Parathyroid adenoma (tissue), 2 donors: ENCODE data around the gene ZNRD2.
A peak's percentile ranks its signal among the peaks of the same experiment; 100 is the strongest.

Experiments
- H2AFZ ChIP-seq: fragments of 300-600 bp; sonication (generic); one replicate; pipeline ENCODE4 v1.7.0; 2017; ENCODE audit warnings: antibody characterized with exemption, mild to moderate bottlenecking
- H3K27ac ChIP-seq: fragments of 300-600 bp; sonication (generic); one replicate; pipeline ENCODE4 v1.7.0; 2017
- H3K27me3 ChIP-seq: fragments of 300-600 bp; sonication (generic); one replicate; pipeline ENCODE4 v1.7.0; 2017; ENCODE audit warnings: low read length; ENCODE audit not compliant: control insufficient read depth, insufficient read depth
- H3K36me3 ChIP-seq: fragments of 300-600 bp; sonication (generic); one replicate; pipeline ENCODE4 v1.7.0; 2017; ENCODE audit warnings: low read length; ENCODE audit not compliant: control insufficient read depth, insufficient read depth
- H3K4me1 ChIP-seq: fragments of 300-600 bp; sonication (generic); one replicate; pipeline ENCODE4 v1.7.0; 2017; ENCODE audit warnings: control low read depth
- H3K4me2 ChIP-seq: fragments of 300-600 bp; sonication (generic); one replicate; pipeline ENCODE4 v1.7.0; 2017; ENCODE audit warnings: low read length
- H3K4me3 ChIP-seq: fragments of 300-600 bp; sonication (generic); one replicate; pipeline ENCODE4 v1.7.0; 2017; ENCODE audit warnings: low read depth, low read length
- H3K79me2 ChIP-seq: fragments of 300-600 bp; sonication (generic); one replicate; pipeline ENCODE4 v1.7.0; 2017; ENCODE audit warnings: control low read depth
- H3K9ac ChIP-seq: fragments of 300-600 bp; sonication (generic); one replicate; pipeline ENCODE4 v1.7.0; 2017; ENCODE audit warnings: mild to moderate bottlenecking
- H3K9me3 ChIP-seq: fragments of 300-600 bp; sonication (generic); one replicate; pipeline ENCODE4 v1.7.0; 2017; ENCODE audit warnings: low read length; ENCODE audit not compliant: control insufficient read depth
- TF ChIP-seq, protein P1 (sequence below): fragments of 300-600 bp; sonication (generic); IDR thresholded peaks from one replicate; pipeline ENCODE4 v1.7.0; 2017; ENCODE audit warnings: antibody characterized with exemption, mild to moderate bottlenecking
- donor health status: primary hyperparathyroidism.

Gene ZNRD2

DNA sequence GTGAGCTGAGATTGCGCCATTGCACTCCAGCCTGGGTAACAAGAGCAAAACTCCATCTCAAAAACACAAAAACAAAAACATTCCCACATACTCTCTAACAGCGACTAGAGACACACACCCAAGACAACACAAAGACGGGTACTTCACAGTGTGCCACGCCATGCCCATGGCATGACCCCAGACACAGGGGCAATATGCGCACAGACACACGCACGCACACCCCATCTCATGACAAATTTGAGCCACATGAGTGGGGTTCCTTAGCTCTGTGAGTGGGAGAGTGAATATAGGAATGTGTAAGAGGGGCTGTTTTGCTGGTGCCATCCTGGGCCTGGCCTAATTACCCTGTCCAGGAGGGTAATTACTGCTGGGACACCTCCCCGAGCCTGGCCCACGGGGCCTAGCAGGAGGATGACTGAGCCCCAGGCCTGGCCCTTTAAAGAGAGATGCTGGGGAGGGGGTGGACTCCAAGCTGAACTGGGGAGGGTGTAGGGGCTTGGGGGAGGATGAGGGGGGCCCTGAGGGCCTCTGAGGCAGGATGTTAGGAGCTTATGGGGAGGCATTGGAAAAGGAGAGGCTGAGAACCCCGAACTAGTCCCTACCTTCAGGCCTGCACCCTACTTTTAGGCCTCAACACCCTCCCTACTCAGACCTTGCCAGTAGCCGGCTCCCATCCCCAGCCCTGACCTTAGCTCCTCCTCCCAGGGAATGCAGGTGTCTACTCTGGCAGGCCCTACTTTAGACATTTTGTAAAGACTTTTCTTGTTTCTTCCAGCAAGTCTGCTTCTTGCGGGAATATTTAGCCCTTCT, 13.6 kb upstream of the ZNRD2 start:
- Histone ChIP-seq H3K79me2 (no peaks in the 10 kb centered on the region), H3K9ac (peak overlapping the region; percentile 19), H3K4me1 (peaks cover 21% of the 10 kb centered on the region), H3K27me3 (no peaks in the 10 kb centered on the region), H3K36me3 (no peaks in the 10 kb centered on the region), H3K9me3 (no peaks in the 10 kb centered on the region), H3K4me3 (peak overlapping the region; percentile 57), H3K27ac (peak overlapping the region; percentile 82), H3K4me2 (peak overlapping the region; percentile 72), H2AFZ (peak overlapping the region; percentile 23)
- TF ChIP-seq, protein P1, sequence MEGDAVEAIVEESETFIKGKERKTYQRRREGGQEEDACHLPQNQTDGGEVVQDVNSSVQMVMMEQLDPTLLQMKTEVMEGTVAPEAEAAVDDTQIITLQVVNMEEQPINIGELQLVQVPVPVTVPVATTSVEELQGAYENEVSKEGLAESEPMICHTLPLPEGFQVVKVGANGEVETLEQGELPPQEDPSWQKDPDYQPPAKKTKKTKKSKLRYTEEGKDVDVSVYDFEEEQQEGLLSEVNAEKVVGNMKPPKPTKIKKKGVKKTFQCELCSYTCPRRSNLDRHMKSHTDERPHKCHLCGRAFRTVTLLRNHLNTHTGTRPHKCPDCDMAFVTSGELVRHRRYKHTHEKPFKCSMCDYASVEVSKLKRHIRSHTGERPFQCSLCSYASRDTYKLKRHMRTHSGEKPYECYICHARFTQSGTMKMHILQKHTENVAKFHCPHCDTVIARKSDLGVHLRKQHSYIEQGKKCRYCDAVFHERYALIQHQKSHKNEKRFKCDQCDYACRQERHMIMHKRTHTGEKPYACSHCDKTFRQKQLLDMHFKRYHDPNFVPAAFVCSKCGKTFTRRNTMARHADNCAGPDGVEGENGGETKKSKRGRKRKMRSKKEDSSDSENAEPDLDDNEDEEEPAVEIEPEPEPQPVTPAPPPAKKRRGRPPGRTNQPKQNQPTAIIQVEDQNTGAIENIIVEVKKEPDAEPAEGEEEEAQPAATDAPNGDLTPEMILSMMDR: no peak

DNA sequence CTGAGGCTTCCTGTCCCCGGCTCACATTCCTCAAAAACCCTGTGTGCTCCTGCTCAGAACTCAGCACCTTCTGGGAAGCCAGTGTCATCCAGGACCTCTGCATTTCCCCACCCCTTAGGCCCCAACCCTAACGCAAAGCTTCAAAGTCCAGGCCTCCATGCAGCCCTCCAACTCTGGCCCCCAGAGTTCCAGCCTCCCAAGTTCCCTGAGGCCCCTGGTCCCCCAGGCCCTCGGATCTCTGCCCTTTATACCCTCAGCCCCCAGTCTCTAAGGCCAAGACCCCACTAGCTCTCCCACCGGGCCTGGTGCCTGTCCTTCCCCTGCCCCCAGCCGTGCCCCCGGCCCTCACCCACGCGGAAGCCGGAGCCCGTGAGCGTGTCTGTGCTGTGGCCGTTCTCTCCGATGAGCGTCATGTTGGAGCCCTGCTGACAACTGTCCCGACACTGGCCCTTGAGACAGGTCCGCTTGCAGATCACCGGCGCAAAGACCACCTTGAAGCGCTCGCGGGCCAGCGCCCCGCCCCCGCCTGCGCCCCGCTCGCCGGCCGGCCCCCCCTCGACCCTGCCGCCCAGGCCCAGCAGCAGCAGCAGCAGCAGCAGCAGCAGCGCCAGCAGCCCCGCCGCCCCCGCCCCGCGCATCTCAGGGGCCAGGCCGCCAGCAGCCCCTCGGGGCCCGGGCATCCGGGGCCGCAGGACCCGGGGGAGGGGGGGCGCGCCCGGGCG, 12.8 kb upstream of the ZNRD2 start:
- H3K4me2 ChIP-seq: peak overlapping the region; percentile 72
- H3K27ac ChIP-seq: peak overlapping the region; percentile 82
- H3K4me1 ChIP-seq: peaks cover 21% of the 10 kb centered on the region
- H3K36me3 ChIP-seq: no peaks in the 10 kb centered on the region
- no peaks in the 10 kb centered on the region for H3K79me2 ChIP-seq
- no peaks in the 10 kb centered on the region for H3K9me3 ChIP-seq
- peak overlapping the region; percentile 19 for H3K9ac ChIP-seq
- peak overlapping the region; percentile 57 for H3K4me3 ChIP-seq
- H2AFZ ChIP-seq: peak overlapping the region; percentile 23
- TF ChIP-seq, protein P1: no peak
- no peaks in the 10 kb centered on the region for H3K27me3 ChIP-seq

DNA sequence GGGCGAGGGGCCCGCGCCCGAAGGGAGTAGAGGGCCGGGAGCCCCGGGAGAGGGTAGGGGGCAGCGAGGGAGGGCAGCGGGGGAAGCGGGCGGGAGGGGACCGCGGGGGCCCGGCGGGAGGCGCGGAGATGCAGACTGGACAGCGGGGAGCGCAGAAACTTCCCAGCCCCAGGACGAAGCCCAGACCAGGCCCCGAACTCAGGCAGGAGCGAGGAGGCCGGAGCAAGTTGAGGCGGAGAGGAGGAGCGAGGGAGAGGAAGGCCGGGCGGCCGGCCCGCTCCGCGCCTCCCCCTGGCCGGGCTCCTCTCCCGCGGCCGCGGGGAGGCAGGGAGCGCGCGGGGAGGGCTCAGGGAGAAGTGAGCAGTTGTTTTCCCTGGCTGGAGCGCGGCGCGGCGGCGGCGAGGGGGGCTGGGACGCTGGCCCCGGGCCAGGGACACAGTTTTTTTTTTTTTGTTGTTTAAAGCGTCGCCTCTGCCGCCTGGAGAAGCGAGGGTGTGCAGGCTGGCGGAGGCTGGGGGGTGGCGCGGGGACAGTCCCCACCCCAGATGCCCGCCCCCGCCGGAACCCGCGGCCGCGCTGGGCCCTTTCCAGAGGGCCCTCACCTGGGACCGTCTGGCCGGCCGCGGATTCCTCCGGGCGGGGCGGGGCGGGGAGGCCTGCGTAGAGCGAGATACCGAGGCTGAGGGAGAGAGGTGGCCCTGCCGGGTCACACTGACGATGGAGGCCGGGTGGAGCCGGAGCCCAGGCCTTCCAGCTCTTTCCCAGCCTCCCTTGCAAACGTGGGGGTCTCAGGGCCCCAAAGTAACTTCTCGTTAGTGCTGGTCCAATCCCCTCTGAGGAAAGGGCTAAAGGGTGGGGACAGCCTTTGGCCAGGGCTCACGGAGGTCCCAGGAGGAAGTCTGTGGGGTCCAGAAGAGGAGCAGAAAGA, 12.0 kb upstream of the ZNRD2 start, which contains the start of gene LTBP3:
Gene LTBP3 (minus strand): TSS at position 358 of the 928 bp plus-strand sequence. CDS start 400 bp downstream, outside the sequence.
- peak within 1 kb of the TSS; percentile 57 for H3K4me3 ChIP-seq
- TF ChIP-seq, protein P1: peak; percentile 7
- H3K4me1 ChIP-seq: peaks cover 21% of the 10 kb centered on the region
- peak within 1 kb of the TSS; percentile 19 for H3K9ac ChIP-seq
- peak within 1 kb of the TSS; percentile 87 for H3K27ac ChIP-seq
- H3K36me3 ChIP-seq: no peaks in the 10 kb centered on the region
- peak within 1 kb of the TSS; percentile 77 for H2AFZ ChIP-seq
- peak within 1 kb of the TSS; percentile 72 for H3K4me2 ChIP-seq
- peaks cover 4% of the 10 kb centered on the region for H3K79me2 ChIP-seq
- H3K9me3 ChIP-seq: no peaks in the 10 kb centered on the region
- H3K27me3 ChIP-seq: no peaks in the 10 kb centered on the region

DNA sequence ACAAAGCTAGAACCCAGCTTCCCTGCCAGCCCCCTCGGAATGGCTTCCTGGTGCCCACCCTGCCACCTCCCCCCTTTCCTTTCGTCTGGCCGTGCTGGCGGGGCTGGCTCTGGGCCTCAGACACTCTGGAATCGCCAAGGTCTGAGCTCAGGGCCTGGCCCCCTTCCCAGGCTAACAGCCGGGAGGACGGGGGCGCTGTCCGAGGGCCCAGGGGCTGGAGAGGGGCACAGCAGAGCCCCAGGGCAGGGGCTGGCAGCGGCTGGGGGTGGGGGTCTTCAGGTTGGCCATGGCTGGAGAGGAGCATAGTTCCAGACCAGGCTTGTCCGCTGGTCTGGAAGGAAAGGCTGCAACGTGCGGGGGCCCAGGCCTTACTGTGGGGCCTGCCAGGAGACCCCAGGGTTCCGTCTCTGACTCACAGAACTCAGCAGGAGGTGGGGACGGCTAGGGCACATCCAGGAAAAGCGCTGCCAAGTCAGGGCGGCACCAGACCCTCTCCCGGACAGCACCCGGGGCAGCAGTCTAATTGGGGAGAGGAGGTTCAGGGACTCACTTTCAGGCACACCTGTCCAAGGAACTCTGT, 11.3 kb upstream of the ZNRD2 start:
- H3K4me3 ChIP-seq: peak overlapping the region; percentile 40
- TF ChIP-seq, protein P1: no peak
- H2AFZ ChIP-seq: peak overlapping the region; percentile 77
- H3K79me2 ChIP-seq: peaks cover 10% of the 10 kb centered on the region
- H3K4me2 ChIP-seq: peak overlapping the region; percentile 62
- H3K27ac ChIP-seq: peak overlapping the region; percentile 87
- no peaks in the 10 kb centered on the region for H3K27me3 ChIP-seq
- no peaks in the 10 kb centered on the region for H3K36me3 ChIP-seq
- H3K9me3 ChIP-seq: no peaks in the 10 kb centered on the region
- no peak overlapping the region for H3K9ac ChIP-seq
- H3K4me1 ChIP-seq: peaks cover 21% of the 10 kb centered on the region
